K562 (cell line): Measurements from ENCODE around the gene NUDCD3. TPM values are rescaled to one million over a fixed set of nuclear protein-coding genes. Genes with fewer than 3 reads are reported as not detected.

Source experiments
- ATAC-seq: fragments of 200-7000 bp; cut with Tn5 transposase; 3 replicates; pipeline ENCODE4 v1.9.1; 2020; ENCODE audit warnings: moderate library complexity
- BruUV-seq: library from RNA; stranded (reverse); fragments of 400-500 nt; replicated peaks from 2 replicates; lab custom pipeline; 2021; lab: Mats Ljungman, UMichigan
- CTCF ChIA-PET: fragments of 300-600 bp; formaldehyde crosslinking; extraction: SDS; loops from one replicate; lab custom pipeline; 2021; ENCODE audit warnings: low intra/inter-chr PET ratio; lab: Yijun Ruan, JAX
- POLR2A ChIA-PET: fragments of 300-600, 350-650 bp; sonication (Branson Sonifier 250); formaldehyde crosslinking; extraction: SDS; loops from one replicate; lab custom pipeline; 2021; ENCODE audit warnings: antibody characterized with exemption, inconsistent platforms; lab: Yijun Ruan, JAX
- DNase-seq, 4 experiments: peaks; one replicate each; pipeline versions ENCODE4 v3.0.0 to v3.0.0-alpha.2; 2011 to 2018; ENCODE audit warnings: low spot score in 3 of 4, mixed read lengths in 3 of 4; ENCODE audit errors: extremely low read depth in 1 of 4
- FAIRE-seq: peaks from 2 replicates; lab custom pipeline; 2011; peaks lifted over from hg19 to GRCh38; lab: Jason Lieb, UNC
- H2AFZ ChIP-seq: 2 replicates; pipeline ENCODE4 v1.6.0; 2011; ENCODE audit warnings: low read depth, low read length, control low read depth, inconsistent platforms
- H3K27ac ChIP-seq: fragments of 200-600 bp; 3 replicates; pipeline ENCODE4 v1.8.0; 2011; ENCODE audit warnings: low read depth, mild to moderate bottlenecking, control low read depth, inconsistent platforms, low read length, moderate library complexity, mixed read lengths; ENCODE audit errors: extremely low read depth
- H3K27me3 ChIP-seq, 2 experiments: fragments of 300-600 bp in 1 of 2; 2 replicates in 1 of 2; 3 replicates in 1 of 2; pipeline versions ENCODE4 v1.6.0 to v1.8.0; 2011; ENCODE audit warnings: inconsistent platforms in 2 of 2, low read length in 2 of 2, mild to moderate bottlenecking in 1 of 2, mixed read lengths in 1 of 2, moderate library complexity in 1 of 2; ENCODE audit not compliant: control insufficient read depth in 2 of 2, insufficient read depth in 2 of 2
- H3K36me3 ChIP-seq: fragments of 300-600 bp; 3 replicates; pipeline ENCODE4 v1.8.0; 2011; ENCODE audit warnings: mild to moderate bottlenecking, low read length, inconsistent platforms; ENCODE audit not compliant: control insufficient read depth, insufficient read depth
- H3K4me1 ChIP-seq, 2 experiments: fragments of 200-600 bp in 1 of 2; replicated peaks in 1 of 2; 2 replicates in 1 of 2; 3 replicates in 1 of 2; pipeline versions ENCODE4 v1.5.1 to v1.8.0; 2011; ENCODE audit warnings: inconsistent platforms in 2 of 2, low read length in 2 of 2, mild to moderate bottlenecking in 1 of 2, mixed read lengths in 1 of 2, moderate library complexity in 1 of 2; ENCODE audit not compliant: control insufficient read depth in 2 of 2, insufficient read depth in 2 of 2
- H3K4me2 ChIP-seq: 2 replicates; pipeline ENCODE4 v1.6.1; 2011; ENCODE audit warnings: low read length, control low read depth, inconsistent platforms, mixed read lengths; ENCODE audit not compliant: insufficient read depth
- H3K4me3 ChIP-seq: fragments of 200-600 bp; sonication (generic), shearing (Covaris generic); 2 replicates; pipeline ENCODE4 v1.5.1; 2016; ENCODE audit warnings: control low read depth, inconsistent platforms
- H3K79me2 ChIP-seq: fragments of 200-600 bp; 3 replicates; pipeline ENCODE4 v1.8.0; 2011; ENCODE audit warnings: low read length, inconsistent platforms; ENCODE audit not compliant: control insufficient read depth, insufficient read depth
- H3K9ac ChIP-seq, 2 experiments: 2 replicates each; pipeline versions ENCODE4 v1.6.0 to v1.6.1; 2011; ENCODE audit warnings: low read depth in 2 of 2, low read length in 2 of 2, control low read depth in 1 of 2, inconsistent platforms in 1 of 2, mild to moderate bottlenecking in 1 of 2, mixed read lengths in 1 of 2; ENCODE audit not compliant: insufficient read depth in 1 of 2
- H3K9me1 ChIP-seq: one replicate; pipeline ENCODE4 v1.6.0; 2011; ENCODE audit warnings: inconsistent platforms, mild to moderate bottlenecking, low read length, moderate library complexity; ENCODE audit not compliant: control insufficient read depth, insufficient read depth
- H3K9me3 ChIP-seq: replicated peaks from 2 replicates; pipeline ENCODE4 v1.5.1; 2011; ENCODE audit warnings: low read depth, low read length, inconsistent platforms; ENCODE audit not compliant: control insufficient read depth, insufficient read depth
- H4K20me1 ChIP-seq: replicated peaks from 2 replicates; pipeline ENCODE4 v1.6.1; 2011; ENCODE audit warnings: low read length, inconsistent platforms, mixed read lengths; ENCODE audit not compliant: control insufficient read depth, insufficient read depth
- ASH1L ChIP-seq: fragments of 450-650 bp; IDR thresholded peaks from 2 replicates; pipeline ENCODE4 v1.6.1; 2018; ENCODE audit warnings: borderline replicate concordance, mild to moderate bottlenecking, low read depth; ENCODE audit not compliant: partially characterized antibody
- DDX20 ChIP-seq: fragments of 450-650 bp; IDR thresholded peaks from 2 replicates; pipeline ENCODE4 v1.6.1; 2016; ENCODE audit warnings: missing genetic modification characterization, low read depth, mild to moderate bottlenecking, missing compliant biosample characterization, moderate library complexity
- NCOA2 ChIP-seq, 2 experiments: fragments of 450-650 bp; IDR thresholded peaks; 2 replicates each; pipeline ENCODE4 v1.6.1; 2018; ENCODE audit warnings: mild to moderate bottlenecking in 2 of 2, moderate library complexity in 1 of 2; ENCODE audit not compliant: partially characterized antibody in 2 of 2
- RAD21 ChIP-seq, 2 experiments: fragments of 250-450 bp in 1 of 2; fragments of 450-650 bp in 1 of 2; sonication (Bioruptor Pico) in 1 of 2; formaldehyde crosslinking in 1 of 2; IDR thresholded peaks in 1 of 2; conservative IDR thresholded peaks in 1 of 2; 2 replicates each; pipeline versions ENCODE4 v1.4.0 to v1.8.0; 2020 to 2022; ENCODE audit warnings: mild to moderate bottlenecking in 2 of 2, moderate library complexity in 1 of 2
- TCF3 ChIP-seq: sonication (generic); formaldehyde crosslinking; IDR thresholded peaks from 2 replicates; pipeline ENCODE4 v1.4.0; 2020; ENCODE audit warnings: mild to moderate bottlenecking, missing genetic modification reagents
- ZNF253 ChIP-seq: fragments of 250-450 bp; sonication (Bioruptor Pico); conservative IDR thresholded peaks from 2 replicates; pipeline ENCODE4 v1.6.1; 2021; ENCODE audit warnings: mild to moderate bottlenecking
- ZNF311 ChIP-seq: fragments of 250-450 bp; sonication (Bioruptor Pico); IDR thresholded peaks from 2 replicates; pipeline ENCODE4 v1.4.0; 2020; ENCODE audit warnings: mild to moderate bottlenecking, moderate library complexity
- WGBS: fragments of 100-300 bp; shearing (Covaris generic); methylation state at CpG from one replicate; pipeline ENCODE4 v1.1.6; 2016; ENCODE audit warnings: low coverage, mixed read lengths; ENCODE audit not compliant: insufficient coverage; ENCODE audit errors: missing lambda C conversion rate; 5-methylcytosine and 5-hydroxymethylcytosine counted together
- in situ Hi-C: fragments of 300-500 bp; cut with MboI; formaldehyde crosslinking; loops from 4 replicates; pipeline ENCODE4 v1.15.0; 2018; ENCODE audit warnings: inconsistent platforms, mixed read lengths
- intact Hi-C: fragments of 100-400 bp; cut with micrococcal nuclease; formaldehyde crosslinking; loops from 2 replicates; pipeline ENCODE4 v1.14.2; 2022
- polyA plus RNA-seq, 8 experiments: library from polyadenylated mRNA; depleted of rRNA in 4 of 8; stranded (reverse) in 5 of 8; unstranded in 3 of 8; fragments of >200 nt; fragmentation: Nextera tagmentation in 2 of 8; fragmentation: Illumina TruSeq in 1 of 8; extraction: Ambion mirVana in 2 of 8; extraction: Trizol in 1 of 8; gene quantifications; 2 replicates each; pipeline versions ENCODE4 v1.2.1 to v1.2.3, GENCODE V29; 2011 to 2014; ENCODE audit warnings: inconsistent platforms in 1 of 8, missing spikeins in 1 of 8
- total RNA-seq, 7 experiments: library from RNA; depleted of rRNA in 6 of 7; stranded (reverse); fragments of >200 nt in 6 of 7; fragmentation: Illumina TruSeq in 2 of 7; extraction: Trizol in 2 of 7; gene quantifications; 2 replicates each; pipeline versions ENCODE4 v1.2.1 to v1.2.3, GENCODE V29; 2011 to 2021; ENCODE audit warnings: low replicate concordance in 1 of 7
- TF ChIP-seq, protein P1 (sequence below): fragments of 250-450 bp; sonication (Bioruptor Pico); IDR thresholded peaks from 2 replicates; pipeline ENCODE4 v1.9.0; 2021; ENCODE audit warnings: mild to moderate bottlenecking, inconsistent platforms
- TF ChIP-seq, protein P2 (sequence below), 2 experiments: fragments of 450-650 bp in 1 of 2; sonication (generic) in 1 of 2; formaldehyde crosslinking in 1 of 2; IDR thresholded peaks; 2 replicates each; pipeline versions ENCODE4 v1.7.1 to v1.9.0; 2016 to 2022; ENCODE audit warnings: inconsistent platforms in 1 of 2, mild to moderate bottlenecking in 1 of 2, missing genetic modification reagents in 1 of 2

NUDCD3 gene
- total and polyA plus RNA-seq, 9 of the 15 experiments (the other 6 are each of a cell fraction or from before 2014, with no cell fraction given), result 24.8 to 64.2 (median 42.6) TPM

DNA sequence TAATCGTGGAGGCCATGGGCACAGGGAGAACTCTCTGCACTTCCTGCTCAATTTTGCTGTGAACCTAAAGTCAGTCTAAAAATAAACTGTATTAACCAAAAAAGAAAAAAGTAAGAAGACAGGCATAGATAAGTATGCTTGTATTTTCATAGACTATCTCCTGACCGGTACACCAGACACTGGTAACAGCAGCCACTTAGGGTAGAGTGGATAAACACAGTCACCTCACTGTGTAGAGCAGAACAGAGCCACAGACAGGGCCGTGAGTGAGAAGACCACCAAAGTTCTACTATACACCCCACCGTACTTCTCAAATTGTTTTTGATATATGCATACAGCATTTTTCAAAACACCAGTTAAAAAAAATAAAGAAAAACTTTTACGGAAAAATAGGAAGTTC lies 25.0 kb downstream of the NUDCD3 start:
- H3K79me2 ChIP-seq, result peaks cover 58% of the 10 kb centered on the region
- H3K9me3 ChIP-seq, result no peaks in the 10 kb centered on the region
- H3K9me1 ChIP-seq, result no peaks in the 10 kb centered on the region
- FAIRE-seq, result no peak
- POLR2A ChIA-PET, result interaction anchor here (0.6 to 1.0 kb wide), 4 partner anchors 10 to 49 kb away, joined by 3 to 4 read pairs (median 4); partner anchors contain the start of gene NUDCD3
- H3K36me3 ChIP-seq, result peaks cover 60% of the 10 kb centered on the region
- WGBS, result 76% methylated on average over 5 of the region's 5 CpGs
- CTCF ChIA-PET, result no interaction called here
- in situ Hi-C loops (no loop called here), intact Hi-C loops (loop anchor here (10.0 kb wide), 1 partner anchor 61 kb away; no protein-coding TSS in a partner anchor)
- no peak overlapping the region for H3K4me2 ChIP-seq
- no peak for DNase-seq
- peaks cover 4 to 17% of the 10 kb centered on the region in 2 experiments; a peak in 4 of 5 replicates for H3K4me1 ChIP-seq
- no peak overlapping the region for H3K9ac ChIP-seq
- H2AFZ ChIP-seq, result no peak overlapping the region
- no peak for ATAC-seq
- no TSS peak for BruUV-seq
- peaks cover 2% of the 10 kb centered on the region; the same call in 1 of the 2 replicates for H4K20me1 ChIP-seq
- H3K27ac ChIP-seq, result no peak overlapping the region
- H3K4me3 ChIP-seq, result no peak overlapping the region
- no peaks in the 10 kb centered on the region for H3K27me3 ChIP-seq
- TF ChIP-seq TCF3 (no peak), RAD21 (CRISPR knock-in tag; conservative IDR thresholded peaks at IDR 0.05 in 1 of 2, IDR thresholded peaks at IDR 0.05 in 1 of 2) (no peak), NCOA2 (IDR thresholded peaks at IDR 0.05; ENCODE audit: partially characterized antibody in 2 of 2) (no peak), ZNF311 (CRISPR knock-in tag) (no peak), ZNF253 (no peak), DDX20 (tag) (no peak), ASH1L (no peak)
- TF ChIP-seq, protein P1, sequence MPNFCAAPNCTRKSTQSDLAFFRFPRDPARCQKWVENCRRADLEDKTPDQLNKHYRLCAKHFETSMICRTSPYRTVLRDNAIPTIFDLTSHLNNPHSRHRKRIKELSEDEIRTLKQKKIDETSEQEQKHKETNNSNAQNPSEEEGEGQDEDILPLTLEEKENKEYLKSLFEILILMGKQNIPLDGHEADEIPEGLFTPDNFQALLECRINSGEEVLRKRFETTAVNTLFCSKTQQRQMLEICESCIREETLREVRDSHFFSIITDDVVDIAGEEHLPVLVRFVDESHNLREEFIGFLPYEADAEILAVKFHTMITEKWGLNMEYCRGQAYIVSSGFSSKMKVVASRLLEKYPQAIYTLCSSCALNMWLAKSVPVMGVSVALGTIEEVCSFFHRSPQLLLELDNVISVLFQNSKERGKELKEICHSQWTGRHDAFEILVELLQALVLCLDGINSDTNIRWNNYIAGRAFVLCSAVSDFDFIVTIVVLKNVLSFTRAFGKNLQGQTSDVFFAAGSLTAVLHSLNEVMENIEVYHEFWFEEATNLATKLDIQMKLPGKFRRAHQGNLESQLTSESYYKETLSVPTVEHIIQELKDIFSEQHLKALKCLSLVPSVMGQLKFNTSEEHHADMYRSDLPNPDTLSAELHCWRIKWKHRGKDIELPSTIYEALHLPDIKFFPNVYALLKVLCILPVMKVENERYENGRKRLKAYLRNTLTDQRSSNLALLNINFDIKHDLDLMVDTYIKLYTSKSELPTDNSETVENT (CRISPR knock-in tag), result no peak
- TF ChIP-seq, protein P2, sequence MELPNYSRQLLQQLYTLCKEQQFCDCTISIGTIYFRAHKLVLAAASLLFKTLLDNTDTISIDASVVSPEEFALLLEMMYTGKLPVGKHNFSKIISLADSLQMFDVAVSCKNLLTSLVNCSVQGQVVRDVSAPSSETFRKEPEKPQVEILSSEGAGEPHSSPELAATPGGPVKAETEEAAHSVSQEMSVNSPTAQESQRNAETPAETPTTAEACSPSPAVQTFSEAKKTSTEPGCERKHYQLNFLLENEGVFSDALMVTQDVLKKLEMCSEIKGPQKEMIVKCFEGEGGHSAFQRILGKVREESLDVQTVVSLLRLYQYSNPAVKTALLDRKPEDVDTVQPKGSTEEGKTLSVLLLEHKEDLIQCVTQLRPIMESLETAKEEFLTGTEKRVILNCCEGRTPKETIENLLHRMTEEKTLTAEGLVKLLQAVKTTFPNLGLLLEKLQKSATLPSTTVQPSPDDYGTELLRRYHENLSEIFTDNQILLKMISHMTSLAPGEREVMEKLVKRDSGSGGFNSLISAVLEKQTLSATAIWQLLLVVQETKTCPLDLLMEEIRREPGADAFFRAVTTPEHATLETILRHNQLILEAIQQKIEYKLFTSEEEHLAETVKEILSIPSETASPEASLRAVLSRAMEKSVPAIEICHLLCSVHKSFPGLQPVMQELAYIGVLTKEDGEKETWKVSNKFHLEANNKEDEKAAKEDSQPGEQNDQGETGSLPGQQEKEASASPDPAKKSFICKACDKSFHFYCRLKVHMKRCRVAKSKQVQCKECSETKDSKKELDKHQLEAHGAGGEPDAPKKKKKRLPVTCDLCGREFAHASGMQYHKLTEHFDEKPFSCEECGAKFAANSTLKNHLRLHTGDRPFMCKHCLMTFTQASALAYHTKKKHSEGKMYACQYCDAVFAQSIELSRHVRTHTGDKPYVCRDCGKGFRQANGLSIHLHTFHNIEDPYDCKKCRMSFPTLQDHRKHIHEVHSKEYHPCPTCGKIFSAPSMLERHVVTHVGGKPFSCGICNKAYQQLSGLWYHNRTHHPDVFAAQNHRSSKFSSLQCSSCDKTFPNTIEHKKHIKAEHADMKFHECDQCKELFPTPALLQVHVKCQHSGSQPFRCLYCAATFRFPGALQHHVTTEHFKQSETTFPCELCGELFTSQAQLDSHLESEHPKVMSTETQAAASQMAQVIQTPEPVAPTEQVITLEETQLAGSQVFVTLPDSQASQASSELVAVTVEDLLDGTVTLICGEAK (IDR thresholded peaks at IDR 0.05), result no peak
- TF ChIP-seq, protein P2 (CRISPR knock-in tag; IDR thresholded peaks at IDR 0.05), result no peak
